ENCODE measurements around the gene EPHB3. TPM values are rescaled to one million over a fixed set of nuclear protein-coding genes. Genes with fewer than 3 reads are reported as not detected.

The EPHB3 gene
- total RNA-seq, 1 donor from 2014 or later, result 0.15 TPM

DNA sequence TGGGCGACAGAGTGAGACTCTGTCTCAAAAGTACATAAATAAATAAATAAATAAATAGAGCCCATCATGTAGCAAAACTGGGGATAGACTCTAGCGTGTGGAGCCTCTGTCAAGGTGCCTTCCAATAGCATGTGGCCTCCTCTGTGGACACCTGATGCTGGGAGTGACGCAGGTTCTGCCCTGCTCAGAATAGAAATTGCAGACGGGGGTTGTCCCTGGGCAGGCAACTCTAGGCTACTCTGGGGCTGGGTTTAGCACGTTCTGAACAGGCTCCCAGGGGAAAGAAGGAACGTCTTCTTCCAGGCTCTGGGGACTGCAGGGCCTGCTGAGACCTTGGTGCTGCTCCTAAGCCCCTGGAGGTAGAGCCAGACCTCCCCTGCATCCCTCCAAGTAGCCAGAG is 65.3 kb downstream of the EPHB3 start:
- no peak for DNase-seq (ENCODE audit: low read depth)

GRCh38 chr3:184629555-184630160 is 68.1 kb downstream of the EPHB3 start:
- DNase-seq (ENCODE audit: low read depth), result no peak

DNA sequence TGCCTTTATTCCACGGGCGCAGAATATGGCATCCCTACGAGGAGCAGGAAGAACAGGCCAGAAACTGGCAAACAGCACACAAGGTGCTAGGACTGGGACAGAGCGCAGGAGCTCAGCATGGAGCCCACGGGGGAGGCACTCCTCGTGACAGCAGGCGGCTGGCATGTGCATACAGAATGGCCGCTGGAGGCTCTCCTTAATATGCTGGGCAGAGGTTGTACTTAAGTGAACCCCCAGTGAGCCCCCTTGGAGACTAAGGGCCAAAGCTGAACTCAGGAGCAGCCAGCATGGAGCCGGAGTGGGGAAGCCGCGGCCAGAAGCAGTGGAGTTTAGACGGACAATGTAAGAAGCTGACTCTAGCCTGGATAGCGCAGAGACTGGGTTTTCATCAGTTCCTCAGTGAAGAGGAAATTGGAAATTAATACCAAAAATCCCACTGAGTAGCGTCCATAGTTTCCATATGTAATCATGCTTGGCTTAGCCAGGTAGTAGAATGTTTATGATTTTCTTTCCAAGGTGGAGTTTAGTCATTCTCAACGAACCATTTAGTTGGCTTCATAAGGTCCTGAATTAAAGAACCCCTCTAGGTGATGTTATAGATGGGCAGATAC is 69.4 kb downstream of the EPHB3 start:
- DNase-seq (ENCODE audit: low read depth), result no peak

DNA sequence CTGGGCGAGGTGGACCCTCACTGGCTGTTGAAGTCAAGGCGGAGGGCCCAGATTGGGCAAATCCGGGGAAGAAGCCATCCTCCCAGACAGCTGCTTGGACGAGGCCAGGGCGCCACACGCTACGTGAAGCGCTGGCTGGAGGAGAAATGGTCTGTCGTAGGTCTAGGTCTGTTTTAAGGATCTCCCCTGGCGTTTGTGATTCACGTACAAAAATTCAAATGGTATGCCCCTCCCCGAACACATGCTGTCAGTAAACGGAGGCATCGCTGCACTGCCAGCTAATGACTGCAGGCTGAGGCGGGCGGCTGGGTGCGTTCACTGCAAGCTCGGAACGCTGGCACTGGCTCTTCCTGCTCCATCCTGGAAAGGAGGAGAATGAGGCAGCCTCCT is 69.9 kb downstream of the EPHB3 start:
- no peak for DNase-seq (ENCODE audit: low read depth)

Other genes with a start within 250 kb of the EPHB3 start
- gene EIF4G1, start 247.2 kb upstream of the EPHB3 start, total RNA-seq, result 195 and 527 TPM in 2 replicates
- gene FAM131A, start 224.2 kb upstream of the EPHB3 start, total RNA-seq, result 16.8 and 24.2 TPM in 2 replicates
- gene CLCN2, start 200.2 kb upstream of the EPHB3 start, total RNA-seq, result 1.7 and 3.5 TPM in 2 replicates
- gene POLR2H, start 200.1 kb upstream of the EPHB3 start, total RNA-seq, result 97.3 and 161 TPM in 2 replicates
- 0.35 and 0.69 TPM in 2 replicates for gene THPO, start 183.6 kb upstream of the EPHB3 start, total RNA-seq
- gene CHRD, start 181.7 kb upstream of the EPHB3 start, total RNA-seq, result 3.0 and 23.9 TPM in 2 replicates
- gene MAGEF1, start 150.3 kb downstream of the EPHB3 start, total RNA-seq, result 15.3 and 23.4 TPM in 2 replicates